HG03520 (cell line): ENCODE measurements around the gene ZRANB3.
"Not testable (repeated sequence)": the region's sequence is repeated elsewhere in the genome, so short reads cannot be mapped to it uniquely, and the experiment has no call there.

Experiments used
- ATAC-seq: cut with Tn5 transposase; IDR thresholded peaks from one replicate; pipeline ENCODE4 v1.9.1; 2021; ENCODE audit warnings: mild to moderate bottlenecking, moderate library complexity; ENCODE audit not compliant: unreplicated experiment

Gene ZRANB3

DNA sequence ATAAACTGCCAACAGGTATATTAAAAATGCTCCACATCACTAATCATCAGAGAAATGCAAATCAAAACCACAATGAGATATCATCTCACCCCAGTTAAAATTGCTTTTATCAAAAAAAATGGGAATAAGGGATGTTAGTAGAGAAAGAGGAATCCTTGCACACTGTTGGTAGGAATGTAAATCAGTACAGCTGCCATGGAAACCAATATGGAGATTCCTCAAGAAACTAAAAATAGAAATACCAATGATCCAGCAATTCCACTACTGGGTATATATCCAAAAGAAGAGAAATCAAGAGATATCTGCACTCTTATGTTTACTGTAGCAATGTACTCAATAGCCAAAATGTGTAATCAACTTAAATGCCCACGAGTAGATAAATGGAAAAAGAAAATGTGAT, 40.6 kb downstream of the ZRANB3 start:
- no peak for ATAC-seq

GRCh38 chr2:135485441-135485840, 45.6 kb downstream of the ZRANB3 start:
- ATAC-seq = no peak

DNA sequence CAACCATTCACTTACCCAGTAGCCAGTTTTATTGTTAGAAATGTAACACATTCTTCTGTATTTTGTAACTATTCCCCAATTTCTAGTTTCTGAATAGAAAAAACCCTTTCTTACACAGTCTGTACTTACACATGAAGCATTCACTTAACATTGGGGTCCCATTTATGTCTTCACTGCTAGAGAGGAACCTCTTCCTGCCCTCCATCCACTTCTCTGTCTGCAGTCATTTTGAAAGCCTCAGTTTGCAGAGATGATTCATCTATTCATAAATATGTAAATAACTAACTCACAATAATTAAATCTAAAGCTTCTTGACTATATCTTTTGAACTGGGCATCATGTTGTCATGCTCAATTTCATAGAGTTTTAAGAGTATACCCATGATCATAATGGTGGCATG, 55.9 kb downstream of the ZRANB3 start:
- no peak for ATAC-seq

GRCh38 chr2:135473567-135473966, 57.5 kb downstream of the ZRANB3 start:
- no peak for ATAC-seq

DNA sequence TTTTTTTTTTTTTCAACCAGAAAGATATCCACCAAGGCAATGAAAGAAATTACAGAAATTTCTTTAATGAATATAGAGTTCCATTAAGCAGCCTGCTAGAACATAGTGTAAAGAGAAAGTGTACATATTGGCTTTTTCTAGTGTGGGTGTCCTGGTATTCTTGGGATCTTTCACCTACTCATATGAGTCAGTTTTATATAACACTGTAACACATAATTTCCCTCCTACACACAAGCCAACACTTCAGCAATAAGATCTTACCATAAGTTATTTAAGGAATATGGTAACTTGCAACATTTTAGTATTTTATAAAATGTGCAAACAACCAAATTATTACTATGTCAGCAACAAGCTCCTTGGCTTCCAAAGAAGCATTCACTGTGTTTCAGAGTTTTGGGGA, 59.9 kb downstream of the ZRANB3 start:
- ATAC-seq = no peak

DNA sequence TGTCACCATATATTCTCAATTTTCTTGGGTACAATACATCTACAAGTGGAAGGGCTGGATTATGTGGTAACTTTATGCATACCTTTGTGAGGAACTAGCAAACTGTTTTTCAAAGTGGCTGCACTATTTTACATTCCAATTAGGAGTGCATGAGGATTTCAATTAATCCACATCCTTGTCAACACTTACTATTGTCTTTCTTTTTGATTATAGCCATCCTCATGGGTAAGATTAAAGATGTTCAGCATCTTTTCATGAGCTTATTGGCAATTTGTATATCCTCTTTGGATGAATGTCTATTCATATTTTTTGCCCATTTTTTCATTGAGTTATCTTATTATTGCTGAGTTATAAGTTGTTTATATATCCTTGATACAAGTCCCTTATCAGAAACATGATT, 73.7 kb downstream of the ZRANB3 start:
- ATAC-seq = no peak

- no peak for ATAC-seq
These were observed 74.2 kb downstream of the ZRANB3 start for GRCh38 chr2:135456835-135457234.

DNA sequence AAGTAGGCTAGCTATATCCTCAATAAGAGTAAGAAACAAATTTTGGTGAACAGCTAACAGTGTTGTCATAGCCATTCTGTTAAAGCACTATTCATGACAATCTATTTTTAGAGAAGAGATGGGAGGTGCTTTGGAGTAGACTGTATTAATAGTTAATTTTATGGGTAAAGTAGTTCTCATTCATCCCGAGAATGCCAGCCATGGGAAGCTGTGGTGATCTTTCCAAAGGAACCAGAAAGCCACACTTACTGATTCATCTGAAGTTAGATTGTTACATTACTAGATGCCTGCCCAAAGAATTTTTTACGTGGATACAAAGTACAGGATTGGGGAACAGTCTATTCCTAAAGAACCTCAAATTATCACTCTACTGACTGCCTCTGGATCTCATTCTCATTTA, 74.6 kb downstream of the ZRANB3 start:
- no peak for ATAC-seq

GRCh38 chr2:135454608-135455007, 76.4 kb downstream of the ZRANB3 start:
- no peak for ATAC-seq

DNA sequence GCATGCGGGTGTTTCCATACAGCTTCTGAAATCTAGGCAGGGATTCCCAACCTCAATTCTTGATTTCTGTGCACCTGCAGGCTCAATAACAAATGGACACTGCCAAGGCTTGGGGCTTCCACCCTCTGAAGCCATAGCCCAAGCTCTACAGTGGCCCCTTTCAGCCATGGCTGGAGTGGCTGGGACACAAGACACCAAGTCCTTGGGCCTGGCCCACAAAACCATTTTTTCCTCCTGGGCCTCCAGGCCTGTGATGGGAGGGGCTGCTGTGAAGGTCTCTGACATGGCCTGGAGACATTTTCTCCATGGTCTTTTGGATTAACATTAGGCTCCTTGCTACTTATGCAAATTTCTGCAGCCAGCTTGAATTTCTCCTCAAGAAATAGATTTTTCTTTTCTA, 78.0 kb downstream of the ZRANB3 start:
- not testable (repeated sequence) for ATAC-seq

DNA sequence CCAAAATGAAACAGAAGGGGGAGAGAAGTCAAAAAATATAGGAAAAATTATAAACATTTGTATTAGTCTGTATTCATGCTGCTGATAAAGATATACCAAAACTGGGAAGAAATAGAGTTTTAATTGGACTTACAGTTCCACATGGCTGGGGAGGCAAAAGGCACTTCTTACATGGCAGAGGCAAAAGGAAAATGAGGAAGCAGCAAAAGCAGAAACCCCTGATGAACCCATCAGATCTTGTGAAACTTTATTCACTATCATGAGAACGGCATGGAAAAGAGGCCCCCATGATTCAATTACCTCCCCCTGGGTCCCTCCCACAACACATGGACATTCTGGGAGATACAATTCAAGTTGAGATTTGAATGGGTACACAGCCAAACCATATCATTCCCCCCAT, 79.1 kb downstream of the ZRANB3 start:
- no peak for ATAC-seq

DNA sequence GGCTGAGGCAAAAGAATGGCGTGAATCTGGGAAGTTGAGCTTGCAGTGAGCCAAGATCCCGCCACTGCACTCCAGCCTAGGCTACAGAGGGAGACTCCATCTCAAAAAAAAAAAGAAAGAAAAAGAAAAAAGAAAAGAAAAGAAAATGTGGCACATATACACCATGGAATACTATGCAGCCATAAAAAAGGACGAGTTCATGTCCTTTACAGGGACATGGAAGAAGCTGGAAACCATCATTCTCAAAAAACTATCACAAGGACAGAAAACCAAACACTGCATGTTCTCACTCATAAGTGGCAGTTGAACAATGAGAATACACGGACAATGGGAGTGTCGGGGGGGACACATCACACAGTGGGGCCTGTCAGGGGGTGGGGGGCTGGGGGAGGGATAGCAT, 88.0 kb downstream of the ZRANB3 start:
- not testable (repeated sequence) for ATAC-seq

GRCh38 chr2:135435155-135435554, 95.9 kb downstream of the ZRANB3 start:
- ATAC-seq = not testable (repeated sequence)

DNA sequence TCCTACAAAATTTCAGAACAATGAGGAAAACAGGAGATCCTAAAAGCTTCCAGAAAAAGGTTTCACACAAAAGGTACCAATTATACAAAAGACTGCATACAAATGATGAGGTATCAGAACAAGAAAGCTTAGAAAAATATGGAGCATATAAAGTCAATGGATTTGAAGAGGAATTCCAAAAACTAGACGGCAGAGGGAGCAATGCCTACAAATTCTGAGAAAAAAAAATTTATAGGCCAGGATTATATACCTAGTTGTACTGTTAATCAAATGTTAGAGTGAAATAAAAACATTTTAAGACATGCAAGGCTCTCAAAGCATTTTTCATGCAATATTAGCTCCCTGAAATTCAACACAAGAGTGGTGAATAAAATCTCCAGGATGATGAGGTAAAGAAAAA, 106.2 kb downstream of the ZRANB3 start:
- no peak for ATAC-seq

GRCh38 chr2:135422898-135423297, 108.1 kb downstream of the ZRANB3 start:
- no peak for ATAC-seq

DNA sequence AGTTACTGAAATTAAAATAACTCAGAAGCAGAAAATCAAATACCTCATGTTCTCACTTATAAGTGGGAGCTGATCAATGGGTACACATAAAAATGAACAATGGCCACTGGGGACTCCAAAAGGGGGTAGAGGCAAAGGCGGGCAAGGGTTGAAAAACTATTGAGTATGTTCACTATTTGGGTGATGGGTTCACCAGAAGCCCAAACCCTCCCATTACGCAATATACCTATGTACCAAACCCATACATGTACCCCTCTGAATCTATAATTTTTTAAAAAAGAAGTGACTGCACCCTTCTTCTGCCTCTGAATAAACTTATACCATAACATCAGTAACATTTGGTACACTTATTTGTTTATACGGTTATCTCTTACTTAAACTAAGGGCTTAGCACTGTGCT, 119.4 kb downstream of the ZRANB3 start:
- ATAC-seq = no peak

DNA sequence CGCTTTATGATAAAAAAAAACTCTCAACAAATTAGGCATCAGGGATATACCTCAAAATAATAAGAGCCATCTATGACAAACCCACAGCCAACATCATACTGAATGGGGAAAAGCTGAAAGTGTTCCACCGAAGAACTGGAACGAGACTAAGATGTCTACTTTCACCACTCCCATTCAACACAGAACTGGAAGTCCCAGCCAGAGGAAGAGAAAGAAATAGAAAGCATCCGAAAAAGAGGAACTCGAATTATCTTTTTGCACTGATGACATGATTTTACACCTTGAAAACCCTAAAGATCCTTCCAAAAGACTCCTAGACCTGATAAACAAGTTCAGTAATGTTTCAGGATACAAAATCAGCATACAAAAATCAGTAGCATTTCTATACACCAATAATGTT, 121.6 kb downstream of the ZRANB3 start:
- ATAC-seq = no peak

DNA sequence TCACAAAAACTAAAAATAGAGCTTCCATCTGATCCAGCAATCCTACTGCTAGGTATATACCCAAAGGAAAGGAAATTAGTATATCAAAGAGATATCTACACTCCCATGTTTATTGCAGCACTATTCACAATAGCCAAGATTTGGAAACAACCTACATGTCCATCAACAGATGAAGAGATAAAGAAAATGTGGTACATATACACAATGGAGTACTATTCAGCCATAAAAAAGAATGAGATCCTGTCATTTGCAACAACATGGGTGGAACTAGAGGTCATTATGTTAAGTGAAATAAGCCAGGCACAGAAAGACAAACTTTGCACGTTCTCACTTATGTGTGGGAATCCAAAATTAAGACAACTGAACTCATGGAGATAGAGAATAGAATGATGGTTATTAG, 134.8 kb downstream of the ZRANB3 start:
- not testable (repeated sequence) for ATAC-seq

GRCh38 chr2:135386993-135387392, 144.0 kb downstream of the ZRANB3 start:
- no peak for ATAC-seq

DNA sequence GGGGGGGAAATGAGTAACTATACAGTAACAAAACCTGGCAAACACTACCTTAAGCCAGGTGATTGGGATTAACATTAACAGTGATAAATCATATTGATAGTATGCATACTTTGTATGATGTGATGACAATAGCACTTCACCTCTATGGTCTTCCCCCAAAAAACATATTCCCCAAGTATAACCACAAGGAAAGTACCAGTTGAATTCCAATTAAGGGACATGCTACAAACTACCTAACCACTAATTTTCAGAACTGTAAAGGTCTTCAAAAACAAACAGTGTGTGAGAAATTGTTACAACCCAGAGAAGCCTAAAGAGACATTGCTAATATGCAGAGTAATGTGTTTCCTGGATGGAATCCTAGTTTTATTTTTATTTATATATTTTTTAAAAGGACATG, 152.4 kb downstream of the ZRANB3 start:
- ATAC-seq = no peak

DNA sequence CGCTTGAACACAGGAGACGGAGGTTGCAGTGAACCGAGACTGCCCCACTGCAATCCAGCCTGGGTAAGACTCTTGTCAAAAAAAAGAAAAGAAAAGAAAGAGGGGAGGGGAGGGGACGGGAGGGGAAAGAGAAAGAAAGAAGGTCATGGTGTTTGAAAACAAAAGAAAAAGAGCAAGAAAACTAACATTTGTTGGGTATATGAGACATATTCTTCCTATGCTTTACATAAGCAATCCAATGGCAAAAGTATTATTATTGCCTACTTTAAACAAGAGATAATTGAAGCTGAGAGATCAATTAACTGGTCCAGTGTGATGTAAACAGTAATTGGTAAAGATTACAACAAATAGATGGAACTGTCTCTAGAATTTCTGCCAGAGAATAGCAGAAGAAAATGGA, 157.3 kb downstream of the ZRANB3 start:
- ATAC-seq = no peak

DNA sequence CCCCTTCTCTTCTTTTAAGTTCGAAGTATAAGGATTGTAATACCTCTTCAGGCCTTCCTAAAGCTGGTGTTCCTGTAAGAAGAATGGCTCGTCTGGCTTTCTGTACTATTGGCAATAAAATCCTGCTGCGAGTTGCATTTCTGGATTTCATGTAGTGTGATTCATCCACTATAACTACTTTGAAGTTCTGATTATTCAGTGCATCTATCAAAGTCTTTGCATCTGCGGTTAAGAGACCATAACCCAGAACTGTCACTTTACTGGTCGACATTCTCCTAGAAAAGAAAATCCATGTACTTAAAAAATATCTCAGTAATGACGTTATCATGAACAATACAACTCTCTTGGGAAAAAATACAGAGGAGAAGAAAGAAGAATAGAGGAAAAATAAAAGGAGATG, 181.1 kb downstream of the ZRANB3 start:
- ATAC-seq = no peak

GRCh38 chr2:135348096-135348704, 182.8 kb downstream of the ZRANB3 start:
- not testable (repeated sequence) for ATAC-seq
